ENCODE measurements around the gene MTFP1.

- TF ChIP-seq CTCF (IDR thresholded peaks at IDR 0.05) (no peak), POLR2A (IDR thresholded peaks at IDR 0.05) (no peak)
Measured at GRCh38 chr22:30381264-30381663, 44.3 kb upstream of the MTFP1 start.

Data from lower leg skin (tissue), 3 donors.